Activated CD4-positive, alpha-beta memory T cell treated with anti-CD3 and anti-CD28 coated beads, Interleukin-2, amount 10 ng/mL, durations not matched to agents 7 days and 5 days (primary cell): ENCODE data around the gene ZMYM3. TPM values are rescaled to one million over a fixed set of nuclear protein-coding genes. Genes with fewer than 3 reads are reported as not detected.

Source experiments
- CTCF ChIA-PET: fragments of 350-600 bp; sonication (Branson Sonifier 250); formaldehyde crosslinking; loops from one replicate; lab custom pipeline; 2021; ENCODE audit warnings: antibody characterized with exemption, inconsistent platforms; lab: Charles Lee
- POLR2A ChIA-PET: fragments of 350-600 bp; sonication (Branson Sonifier 250); formaldehyde crosslinking; loops from one replicate; lab custom pipeline; 2021; ENCODE audit warnings: antibody characterized with exemption; lab: Charles Lee
- DNase-seq: peaks from one replicate; pipeline ENCODE4 v3.0.0-alpha.2; 2020
- H3K27ac Mint-ChIP-seq: one replicate; pipeline ENCODE4 v1.8.0; 2021; ENCODE audit warnings: mild to moderate bottlenecking, mixed read lengths
- H3K27me3 Mint-ChIP-seq: one replicate; pipeline ENCODE4 v1.8.0; 2021; ENCODE audit warnings: mixed read lengths
- H3K36me3 Mint-ChIP-seq: one replicate; pipeline ENCODE4 v1.8.0; 2021; ENCODE audit warnings: low read depth, mixed read lengths
- H3K4me1 Mint-ChIP-seq: one replicate; pipeline ENCODE4 v1.8.0; 2021; ENCODE audit warnings: mixed read lengths
- H3K4me3 Mint-ChIP-seq: one replicate; pipeline ENCODE4 v1.8.0; 2021; ENCODE audit warnings: mild to moderate bottlenecking, mixed read lengths
- H3K9me3 Mint-ChIP-seq: one replicate; pipeline ENCODE4 v1.8.0; 2021; ENCODE audit warnings: mixed read lengths
- total RNA-seq, 2 experiments: library from RNA; stranded (reverse); gene quantifications; one replicate each; pipeline ENCODE4 v1.2.3, GENCODE V29; 2021

Gene ZMYM3
- total RNA-seq, 2 experiments from 2014 or later, result 21.5 to 22.2 TPM

GRCh38 chrX:71216485-71216884 lies 37.5 kb downstream of the ZMYM3 start:
- Mint-ChIP-seq H3K27me3 (peaks cover 4% of the 10 kb centered on the region), H3K9me3 (no peaks in the 10 kb centered on the region), H3K36me3 (no peaks in the 10 kb centered on the region), H3K4me3 (no peak overlapping the region), H3K27ac (no peak overlapping the region), H3K4me1 (no peaks in the 10 kb centered on the region)
- DNase-seq, result no peak
- CTCF ChIA-PET, result no interaction called here
- POLR2A ChIA-PET, result no interaction called here

- POLR2A ChIA-PET, result no interaction called here
- CTCF ChIA-PET, result no interaction called here
- peaks cover 4% of the 10 kb centered on the region for H3K27me3 Mint-ChIP-seq
- H3K27ac Mint-ChIP-seq, result no peak overlapping the region
- H3K4me1 Mint-ChIP-seq, result no peaks in the 10 kb centered on the region
- no peaks in the 10 kb centered on the region for H3K9me3 Mint-ChIP-seq
- H3K36me3 Mint-ChIP-seq, result no peaks in the 10 kb centered on the region
- H3K4me3 Mint-ChIP-seq, result no peak overlapping the region
- no peak for DNase-seq
These were observed 38.5 kb downstream of the ZMYM3 start for GRCh38 chrX:71215338-71215912.

DNA sequence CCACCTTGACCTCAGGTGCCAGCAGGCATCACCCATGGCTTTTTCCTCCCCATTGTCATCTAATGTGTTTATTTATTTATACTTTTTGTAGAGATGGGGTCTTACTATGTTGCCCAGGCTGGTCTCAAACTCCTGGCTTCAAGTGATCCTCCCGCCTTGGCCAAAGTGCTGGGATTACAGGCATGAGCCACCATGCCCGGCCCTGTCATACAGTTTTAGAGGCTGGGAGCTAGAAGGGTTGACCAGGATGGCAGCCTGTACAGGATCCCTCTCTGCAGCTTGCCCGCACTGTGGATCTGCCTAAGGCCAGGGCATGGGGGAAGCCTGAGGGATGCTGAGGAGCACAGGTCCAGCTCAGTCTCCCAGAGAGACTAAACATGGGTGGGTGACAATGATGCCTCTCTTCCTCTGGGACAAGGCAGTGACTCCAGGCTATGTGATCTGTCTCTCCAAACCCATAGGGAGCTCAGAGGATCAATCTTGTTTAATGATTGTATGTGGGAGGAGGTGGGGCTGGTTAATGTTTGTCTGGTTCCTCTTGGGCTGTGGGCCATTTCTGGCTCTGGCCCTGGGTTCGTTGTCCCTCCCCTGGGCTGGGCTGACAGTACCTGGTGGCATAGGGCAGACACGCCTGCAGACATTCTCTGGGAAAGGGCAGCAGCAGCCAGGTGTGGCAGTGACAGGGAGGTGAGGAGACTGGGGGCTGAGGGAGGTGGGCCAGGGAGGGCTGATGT lies 39.2 kb downstream of the ZMYM3 start:
- POLR2A ChIA-PET, result no interaction called here

DNA sequence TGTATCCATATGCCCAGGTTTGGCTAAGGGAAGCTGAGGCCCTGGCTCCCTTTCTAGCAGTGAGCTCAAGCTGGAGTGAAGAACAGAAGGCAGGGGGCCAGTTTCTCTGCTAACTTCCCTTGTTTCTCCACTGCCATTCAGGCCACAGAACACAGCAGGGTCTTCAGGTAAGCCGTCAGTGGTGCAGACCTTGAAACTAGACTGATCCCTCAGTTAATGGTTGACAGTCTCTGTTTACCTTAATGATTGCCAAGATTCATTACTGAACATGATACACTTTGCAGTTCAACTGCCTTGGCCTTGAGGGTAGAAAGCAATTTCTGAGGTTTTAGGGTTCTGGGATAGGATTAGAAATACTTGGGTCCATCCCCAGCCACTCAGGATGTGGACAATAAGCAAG lies 39.8 kb downstream of the ZMYM3 start:
- Mint-ChIP-seq H3K4me3 (no peak overlapping the region), H3K4me1 (no peaks in the 10 kb centered on the region), H3K27me3 (peaks cover 6% of the 10 kb centered on the region), H3K27ac (no peak overlapping the region), H3K9me3 (no peaks in the 10 kb centered on the region), H3K36me3 (no peaks in the 10 kb centered on the region)
- POLR2A ChIA-PET, result no interaction called here
- CTCF ChIA-PET, result no interaction called here
- no peak for DNase-seq

More for the DNA sequence above, 39.2 kb downstream of the ZMYM3 start:
- Mint-ChIP-seq H3K27me3 (peaks cover 4% of the 10 kb centered on the region), H3K36me3 (no peaks in the 10 kb centered on the region), H3K4me3 (no peak overlapping the region), H3K9me3 (no peaks in the 10 kb centered on the region), H3K27ac (no peak overlapping the region), H3K4me1 (no peaks in the 10 kb centered on the region)
- CTCF ChIA-PET, result no interaction called here
- no peak for DNase-seq

DNA sequence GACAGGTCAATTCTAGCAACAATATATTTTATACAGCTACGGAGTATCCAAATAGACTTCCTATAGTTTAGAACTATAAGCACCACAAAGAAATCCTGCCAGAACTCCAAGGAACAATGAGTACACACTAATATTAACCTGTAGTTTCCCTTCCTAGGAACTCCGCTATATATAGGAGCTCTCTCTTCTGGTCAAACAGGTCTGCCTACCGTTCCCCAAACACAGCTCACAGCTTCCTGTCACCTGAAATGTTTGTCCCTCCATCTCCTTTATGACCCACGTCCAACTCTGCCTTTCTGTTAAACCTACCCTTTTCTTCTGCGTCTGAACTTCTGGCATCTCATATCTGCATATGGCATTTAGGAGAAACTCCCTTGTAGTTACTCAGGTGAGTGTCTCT lies 41.4 kb downstream of the ZMYM3 start:
- CTCF ChIA-PET, result no interaction called here
- Mint-ChIP-seq H3K9me3 (no peaks in the 10 kb centered on the region), H3K36me3 (no peaks in the 10 kb centered on the region), H3K27ac (no peak overlapping the region), H3K4me1 (no peaks in the 10 kb centered on the region), H3K4me3 (no peak overlapping the region), H3K27me3 (peaks cover 6% of the 10 kb centered on the region)
- POLR2A ChIA-PET, result interaction anchor here (0.8 kb wide), 1 partner anchor 30 kb away, joined by 3 read pairs; no protein-coding TSS in a partner anchor
- no peak for DNase-seq

GRCh38 chrX:71210816-71211215 lies 43.1 kb downstream of the ZMYM3 start:
- no peaks in the 10 kb centered on the region for H3K4me1 Mint-ChIP-seq
- H3K4me3 Mint-ChIP-seq, result no peak overlapping the region
- no peaks in the 10 kb centered on the region for H3K36me3 Mint-ChIP-seq
- DNase-seq, result no peak
- H3K27ac Mint-ChIP-seq, result no peak overlapping the region
- ChIA-PET CTCF (no interaction called here), POLR2A (no interaction called here)
- H3K27me3 Mint-ChIP-seq, result peaks cover 6% of the 10 kb centered on the region
- H3K9me3 Mint-ChIP-seq, result no peaks in the 10 kb centered on the region

DNA sequence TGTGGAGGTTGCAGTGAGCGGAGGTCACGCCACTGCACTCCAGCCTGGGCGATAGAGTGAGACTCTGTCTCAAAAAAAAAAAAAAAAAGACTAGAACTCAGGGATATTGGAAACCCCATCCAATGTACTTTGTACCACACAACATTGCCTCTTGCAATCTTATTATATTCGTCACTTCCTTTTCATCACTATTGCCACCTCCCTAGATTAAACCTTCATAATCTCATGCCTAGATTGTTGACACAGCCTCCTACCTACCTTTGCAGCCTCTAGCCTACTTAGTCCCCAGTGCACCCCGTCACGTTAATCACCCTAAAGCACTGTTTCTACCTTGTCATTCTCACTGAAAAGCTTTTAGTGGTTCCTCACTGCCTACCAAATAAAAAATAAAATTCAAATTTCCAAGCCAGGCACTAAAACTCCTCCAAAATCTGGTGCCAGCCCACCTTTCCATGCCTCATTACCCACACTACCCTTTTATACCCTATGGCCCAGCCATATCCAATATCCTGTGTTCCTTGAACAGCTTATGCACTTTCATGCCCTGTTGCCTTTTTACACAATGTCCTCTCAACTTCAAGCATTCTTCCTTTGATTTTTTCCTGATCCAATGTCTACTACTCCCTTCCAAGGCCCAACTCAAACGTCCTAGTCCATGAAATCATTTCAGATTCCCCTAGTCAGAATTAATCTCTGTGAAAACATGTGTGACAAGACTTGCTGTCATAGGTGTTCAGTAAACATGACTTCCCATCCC lies 54.5 kb downstream of the ZMYM3 start:
- H3K9me3 Mint-ChIP-seq, result no peaks in the 10 kb centered on the region
- ChIA-PET CTCF (no interaction called here), POLR2A (interaction anchor here (3.6 kb wide), 1 partner anchor 167 kb away, joined by 21 read pairs; the partner anchor contains the start of gene TAF1)
- peak overlapping the region; percentile 8 for H3K4me3 Mint-ChIP-seq
- peaks cover 16% of the 10 kb centered on the region for H3K36me3 Mint-ChIP-seq
- H3K4me1 Mint-ChIP-seq, result peaks cover 21% of the 10 kb centered on the region
- no peak overlapping the region for H3K27ac Mint-ChIP-seq
- no peak for DNase-seq
- no peaks in the 10 kb centered on the region for H3K27me3 Mint-ChIP-seq

GRCh38 chrX:71198066-71198465 lies 55.9 kb downstream of the ZMYM3 start:
- ChIA-PET POLR2A (interaction anchor here (1.2 to 3.6 kb wide), 7 partner anchors 16 to 336 kb away, joined by 3 to 66 read pairs (median 9); partner anchors contain the start of genes IL2RG, MED12, NONO and TAF1), CTCF (interaction anchor here (0.9 to 3.1 kb wide), 5 partner anchors 11 to 85 kb away, joined by 3 to 14 read pairs (median 4); partner anchors contain the start of gene NONO)
- peak overlapping the region; percentile 94 for H3K4me3 Mint-ChIP-seq
- peaks cover 16% of the 10 kb centered on the region for H3K36me3 Mint-ChIP-seq
- no peaks in the 10 kb centered on the region for H3K27me3 Mint-ChIP-seq
- peaks cover 25% of the 10 kb centered on the region for H3K4me1 Mint-ChIP-seq
- DNase-seq, result peak; percentile 17
- H3K27ac Mint-ChIP-seq, result peak overlapping the region; percentile 89
- no peaks in the 10 kb centered on the region for H3K9me3 Mint-ChIP-seq

GRCh38 chrX:71195964-71196649 lies 57.8 kb downstream of the ZMYM3 start:
- Mint-ChIP-seq H3K4me1 (peaks cover 33% of the 10 kb centered on the region), H3K4me3 (peak overlapping the region; percentile 92), H3K36me3 (peaks cover 20% of the 10 kb centered on the region), H3K9me3 (no peaks in the 10 kb centered on the region), H3K27me3 (no peaks in the 10 kb centered on the region), H3K27ac (peak overlapping the region; percentile 98)
- ChIA-PET CTCF (interaction anchor here (3.1 kb wide), 1 partner anchor 14 kb away, joined by 14 read pairs; no protein-coding TSS in a partner anchor), POLR2A (interaction anchor here (1.0 to 3.6 kb wide), 9 partner anchors 12 to 170 kb away, joined by 3 to 66 read pairs (median 6); partner anchors contain the start of genes IL2RG, MED12, NONO and TAF1)
- no peak for DNase-seq

DNA sequence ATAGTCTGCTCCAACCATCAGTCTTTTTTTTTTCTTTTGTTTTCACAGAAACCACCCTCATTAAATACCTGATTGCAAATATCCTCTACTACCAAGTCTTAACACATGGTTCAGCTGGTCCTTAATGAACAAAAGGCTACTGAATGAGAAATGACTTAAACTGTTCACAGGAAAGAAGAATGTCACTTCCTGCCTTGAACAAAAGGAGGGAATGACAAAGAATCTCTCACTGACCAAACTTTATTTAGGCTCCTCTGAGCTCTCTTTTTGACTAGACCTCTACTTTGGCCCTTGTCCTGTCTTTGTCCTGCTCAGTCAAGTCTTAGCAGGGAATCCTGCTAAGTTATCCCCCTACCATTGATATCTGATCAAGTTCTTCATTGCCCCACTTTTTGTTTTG lies 62.7 kb downstream of the ZMYM3 start:
- POLR2A ChIA-PET, result no interaction called here
- peaks cover 18% of the 10 kb centered on the region for H3K36me3 Mint-ChIP-seq
- H3K4me1 Mint-ChIP-seq, result peaks cover 24% of the 10 kb centered on the region
- H3K9me3 Mint-ChIP-seq, result no peaks in the 10 kb centered on the region
- H3K4me3 Mint-ChIP-seq, result no peak overlapping the region
- H3K27me3 Mint-ChIP-seq, result no peaks in the 10 kb centered on the region
- H3K27ac Mint-ChIP-seq, result peak overlapping the region; percentile 5
- DNase-seq, result no peak
- CTCF ChIA-PET, result no interaction called here
